GM10266 (cell line): ENCODE measurements around the gene B3GAT3.

Experiments used
- DNase-seq: peaks from one replicate; pipeline ENCODE4 v3.0.0; 2012; ENCODE audit errors: extremely low spot score
- TF ChIP-seq, protein P1 (sequence below): IDR thresholded peaks from 2 replicates; pipeline ENCODE4 v1.5.1; 2012; ENCODE audit warnings: mild to moderate bottlenecking, low read depth; ENCODE audit not compliant: control insufficient read depth, insufficient read depth; ENCODE audit errors: missing control alignments

B3GAT3 gene

DNA sequence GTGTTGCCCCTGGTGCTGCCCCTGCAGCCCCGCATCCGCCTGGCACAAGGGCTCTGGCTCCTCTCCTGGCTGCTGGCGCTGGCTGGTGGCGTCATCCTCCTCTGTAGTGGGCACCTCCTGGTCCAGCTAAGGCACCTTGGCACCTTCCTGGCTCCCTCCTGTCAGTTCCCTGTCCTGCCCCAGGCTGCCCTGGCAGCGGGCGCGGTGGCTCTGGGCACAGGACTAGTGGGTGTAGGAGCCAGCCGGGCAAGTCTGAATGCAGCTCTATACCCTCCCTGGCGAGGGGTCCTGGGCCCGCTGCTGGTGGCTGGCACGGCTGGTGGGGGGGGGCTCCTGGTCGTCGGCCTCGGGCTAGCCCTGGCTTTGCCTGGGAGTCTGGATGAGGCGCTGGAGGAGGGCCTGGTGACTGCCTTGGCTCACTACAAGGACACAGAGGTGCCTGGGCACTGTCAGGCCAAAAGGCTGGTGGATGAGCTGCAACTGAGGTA, 8.5 kb downstream of the B3GAT3 start:
- DNase-seq: no peak
- TF ChIP-seq, protein P1, sequence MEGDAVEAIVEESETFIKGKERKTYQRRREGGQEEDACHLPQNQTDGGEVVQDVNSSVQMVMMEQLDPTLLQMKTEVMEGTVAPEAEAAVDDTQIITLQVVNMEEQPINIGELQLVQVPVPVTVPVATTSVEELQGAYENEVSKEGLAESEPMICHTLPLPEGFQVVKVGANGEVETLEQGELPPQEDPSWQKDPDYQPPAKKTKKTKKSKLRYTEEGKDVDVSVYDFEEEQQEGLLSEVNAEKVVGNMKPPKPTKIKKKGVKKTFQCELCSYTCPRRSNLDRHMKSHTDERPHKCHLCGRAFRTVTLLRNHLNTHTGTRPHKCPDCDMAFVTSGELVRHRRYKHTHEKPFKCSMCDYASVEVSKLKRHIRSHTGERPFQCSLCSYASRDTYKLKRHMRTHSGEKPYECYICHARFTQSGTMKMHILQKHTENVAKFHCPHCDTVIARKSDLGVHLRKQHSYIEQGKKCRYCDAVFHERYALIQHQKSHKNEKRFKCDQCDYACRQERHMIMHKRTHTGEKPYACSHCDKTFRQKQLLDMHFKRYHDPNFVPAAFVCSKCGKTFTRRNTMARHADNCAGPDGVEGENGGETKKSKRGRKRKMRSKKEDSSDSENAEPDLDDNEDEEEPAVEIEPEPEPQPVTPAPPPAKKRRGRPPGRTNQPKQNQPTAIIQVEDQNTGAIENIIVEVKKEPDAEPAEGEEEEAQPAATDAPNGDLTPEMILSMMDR: no peak

DNA sequence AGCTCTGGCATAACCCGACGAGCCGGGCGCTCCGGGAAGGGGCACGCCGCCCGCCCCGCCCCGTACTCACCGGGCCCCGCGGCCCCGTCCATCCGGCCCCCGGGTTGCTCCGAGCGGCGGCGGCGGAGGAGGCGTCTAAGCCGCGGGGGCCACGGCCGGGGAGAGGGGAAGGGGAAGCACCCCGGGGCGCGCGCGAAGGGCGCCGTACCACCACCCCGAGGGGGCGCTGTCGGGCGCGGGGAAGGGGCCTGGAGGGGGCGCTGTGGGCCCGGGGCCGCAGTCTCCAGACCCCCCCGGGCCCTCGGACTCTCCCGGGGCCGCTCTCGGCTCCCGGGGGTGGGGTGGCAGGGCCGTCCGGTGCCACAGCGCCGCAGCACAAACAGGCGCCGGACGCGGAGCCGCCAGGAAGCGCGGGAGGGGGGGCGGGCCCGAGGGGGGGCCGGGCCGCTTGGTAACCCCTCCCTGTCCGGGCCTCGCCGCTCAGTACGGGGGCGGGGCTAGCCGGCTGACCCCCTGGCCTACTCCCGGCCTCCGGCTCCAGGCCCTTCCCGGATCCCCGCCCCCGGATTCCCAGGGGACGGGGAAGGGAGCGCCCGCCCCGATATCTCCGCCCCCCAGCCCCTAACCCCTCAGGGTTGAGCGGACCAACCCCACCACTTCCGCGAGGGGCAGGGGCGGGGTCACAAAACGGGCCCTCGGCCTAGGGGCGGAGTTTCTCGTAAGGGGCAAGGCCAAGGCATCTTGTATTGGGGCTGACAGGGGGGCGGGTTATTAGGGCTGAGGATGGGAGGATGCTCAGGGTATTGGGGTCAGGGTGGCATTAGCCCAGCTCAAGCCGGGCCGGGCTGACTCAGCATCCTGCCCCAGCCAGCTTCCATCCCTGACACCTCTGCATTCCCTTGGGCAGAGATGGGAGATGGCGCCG, 9.2 kb downstream of the B3GAT3 start, which contains the start of the genes EML3 and ROM1:
Gene EML3 (minus strand): TSS at position 410 of the 925 bp plus-strand sequence. CDS start 318 bp downstream, at position 92.
Gene ROM1 (plus strand): TSS at position 892 of the 925 bp plus-strand sequence. CDS start 25 bp downstream, at position 917.
- peak; percentile 96 for DNase-seq
- TF ChIP-seq, protein P1: peak; percentile 92

DNA sequence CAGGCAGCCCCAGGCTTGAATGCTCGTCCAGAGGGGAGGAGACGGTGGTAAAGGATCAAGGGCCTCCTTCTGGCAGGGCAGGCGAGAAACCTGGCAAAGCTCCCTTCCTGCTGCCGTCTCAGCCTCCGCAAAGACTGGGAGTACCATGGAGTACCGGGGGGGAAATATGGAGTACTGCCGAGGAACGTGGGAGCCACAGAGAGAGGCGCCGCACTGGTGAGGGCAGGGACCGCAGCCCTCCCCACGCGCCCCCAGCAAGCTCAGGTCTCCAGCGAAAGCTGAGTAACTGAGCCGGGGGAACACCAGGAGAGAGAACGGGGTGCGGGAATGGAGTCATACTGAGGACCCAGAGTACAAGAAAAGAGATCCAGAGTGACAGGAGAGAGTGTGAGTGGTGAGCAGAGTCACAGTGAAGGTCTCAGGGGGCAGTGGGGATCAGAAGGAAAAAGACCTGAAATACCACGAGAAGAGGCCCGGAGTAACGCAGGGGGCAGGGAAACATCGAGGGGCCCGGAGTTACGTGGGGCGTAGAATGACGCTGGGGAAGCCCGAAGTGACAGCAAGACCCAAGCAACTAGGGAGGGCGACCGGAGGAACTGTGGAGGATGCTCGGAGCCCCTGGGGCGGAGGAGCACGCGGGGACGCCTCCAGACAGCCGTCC, 10.0 kb downstream of the B3GAT3 start:
- TF ChIP-seq, protein P1: no peak

DNA sequence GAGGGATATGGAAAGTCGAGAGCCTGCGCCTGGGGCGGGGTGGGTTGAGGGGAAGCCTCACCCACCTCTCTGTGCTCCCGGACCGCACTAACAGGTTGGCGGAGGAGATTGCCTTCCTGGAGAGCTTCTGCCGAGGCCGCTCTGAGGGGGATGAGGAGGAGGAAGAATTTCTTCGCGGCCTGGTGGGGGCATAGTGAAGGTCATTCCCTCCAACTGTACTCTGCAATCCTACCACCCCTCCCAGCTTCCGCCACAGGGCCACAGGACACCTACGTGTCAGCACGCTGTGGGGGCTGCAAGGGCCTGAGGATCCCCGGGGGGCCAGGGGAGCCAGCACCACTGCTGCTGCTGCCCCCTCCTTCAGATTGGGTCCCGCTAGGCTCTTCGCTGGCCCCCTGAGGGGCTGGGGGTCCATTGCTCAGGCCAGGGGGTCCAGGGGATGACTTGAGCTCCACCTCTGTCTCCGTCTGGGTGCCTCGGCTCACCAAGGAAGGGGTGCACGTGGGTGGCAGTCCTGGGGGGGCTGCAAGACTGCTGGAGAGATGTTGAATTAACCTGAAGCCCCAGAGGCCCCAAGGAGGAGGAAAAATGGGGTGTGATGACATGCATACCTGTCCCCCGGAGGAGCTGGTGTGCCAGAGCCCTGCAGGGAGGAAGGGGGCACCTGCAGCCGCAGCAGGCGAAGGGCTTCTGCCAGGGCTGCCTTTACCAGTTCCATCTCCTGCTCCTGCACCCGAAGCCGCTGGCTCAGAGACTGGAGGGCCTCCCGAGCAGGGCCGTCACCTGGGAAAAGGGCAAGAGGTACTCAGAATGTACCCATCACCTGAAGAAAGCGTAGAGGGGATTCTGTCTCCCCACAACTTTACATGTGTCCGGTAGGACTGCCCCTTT, 10.7 kb downstream of the B3GAT3 start:
- no peak for DNase-seq
- TF ChIP-seq, protein P1: no peak

More for the DNA sequence above, 10.0 kb downstream of the B3GAT3 start:
- peak; percentile 78 for DNase-seq

DNA sequence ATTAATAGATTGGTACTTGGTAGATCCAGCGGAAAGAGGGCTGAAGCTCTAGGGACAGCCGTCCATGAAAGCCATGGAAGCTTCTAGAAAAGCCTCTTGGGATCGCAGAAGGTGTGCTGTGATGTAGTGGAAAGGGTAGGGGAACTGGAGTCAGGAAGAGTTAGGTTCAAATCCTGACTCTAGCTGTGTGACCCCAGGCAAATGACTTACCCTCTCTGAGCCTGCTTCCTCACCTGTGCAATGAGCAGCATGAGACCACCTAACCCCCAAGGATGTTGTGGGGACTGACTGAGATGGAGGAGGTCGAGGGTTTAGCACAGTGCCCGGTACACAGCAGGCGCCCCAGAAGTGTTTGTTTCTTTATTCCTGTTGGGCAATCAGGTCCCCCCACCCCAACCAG, 11.4 kb downstream of the B3GAT3 start:
- DNase-seq: no peak
- TF ChIP-seq, protein P1: no peak

DNA sequence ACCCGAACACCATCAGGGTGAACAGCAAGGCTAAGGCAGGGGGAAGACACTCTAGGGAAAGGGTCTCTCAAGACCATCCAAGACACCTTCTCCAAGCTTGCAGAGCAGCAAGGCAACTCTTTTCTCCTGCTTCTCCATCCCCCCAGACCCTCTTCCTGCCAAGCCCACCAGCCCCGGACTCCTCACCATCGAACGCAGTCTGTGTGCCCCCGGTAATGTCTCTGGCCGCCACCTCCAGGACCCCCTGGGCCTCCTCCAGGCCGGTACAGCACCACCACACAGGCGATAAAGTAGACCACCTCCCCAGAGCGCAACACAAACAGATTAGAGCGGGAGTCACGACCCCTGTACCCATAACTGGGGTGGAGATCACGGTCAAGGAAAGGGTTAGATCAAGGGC, 13.0 kb downstream of the B3GAT3 start:
- TF ChIP-seq, protein P1: no peak

More for the DNA sequence above, 13.0 kb downstream of the B3GAT3 start:
- no peak for DNase-seq
